ENCODE measurements around the gene YKT6. TPM values are rescaled to one million over a fixed set of nuclear protein-coding genes. Genes with fewer than 3 reads are reported as not detected.

Gene YKT6
- total RNA-seq, 4 donors from 2014 or later: 51.7 to 90.0 (median 60.2) TPM

DNA sequence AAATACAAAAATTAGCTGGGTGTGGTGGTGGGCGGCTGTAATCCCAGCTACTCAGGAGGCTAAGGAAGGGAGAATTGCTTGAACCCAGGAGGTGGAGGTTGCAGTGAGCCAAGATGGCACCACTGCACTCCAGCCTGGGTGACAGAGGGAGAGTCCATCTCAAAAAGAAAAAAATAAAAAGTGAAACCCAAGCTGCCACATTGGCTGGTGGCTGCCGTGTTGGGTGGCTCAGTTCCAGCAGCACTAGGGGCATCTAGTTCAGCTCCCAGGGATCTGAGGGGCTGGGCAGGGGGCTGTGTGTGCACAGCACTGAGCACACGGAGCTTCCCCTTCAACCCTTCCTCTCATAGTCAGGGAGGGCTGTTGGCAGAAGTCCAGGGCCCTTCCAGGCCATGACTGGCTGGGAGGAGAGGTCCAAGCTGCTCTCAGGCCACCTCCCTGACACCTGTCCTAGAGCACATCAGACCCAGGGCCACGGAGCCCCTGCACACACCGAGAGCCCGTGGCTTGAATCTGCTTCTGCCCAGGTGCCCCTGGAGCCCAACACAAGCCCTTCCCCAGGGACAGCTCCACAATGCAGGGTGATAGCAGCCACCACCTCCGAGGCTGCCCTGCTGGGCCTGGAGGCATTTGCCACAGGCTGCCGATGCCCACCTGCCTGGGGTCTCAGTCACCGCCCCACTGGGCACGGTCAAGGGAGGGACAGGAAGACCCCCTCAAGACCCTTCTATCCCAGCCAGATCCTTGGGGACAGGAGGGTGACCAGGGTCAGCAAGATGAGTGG, 47.3 kb downstream of the YKT6 start:
- no peak overlapping the region for H3K4me3 ChIP-seq (replicated peaks in 1 of 3)
- DNase-seq: no peak
- H3K27me3 ChIP-seq: no peaks in the 10 kb centered on the region
- WGBS, 2 donors: 71 to 74% methylated on average over 6 to 10 of the region's 10 CpGs
- H3K4me1 ChIP-seq: no peaks in the 10 kb centered on the region
- no peak overlapping the region for H3K27ac ChIP-seq
- no peaks in the 10 kb centered on the region for H3K36me3 ChIP-seq
- TF ChIP-seq, protein P1, sequence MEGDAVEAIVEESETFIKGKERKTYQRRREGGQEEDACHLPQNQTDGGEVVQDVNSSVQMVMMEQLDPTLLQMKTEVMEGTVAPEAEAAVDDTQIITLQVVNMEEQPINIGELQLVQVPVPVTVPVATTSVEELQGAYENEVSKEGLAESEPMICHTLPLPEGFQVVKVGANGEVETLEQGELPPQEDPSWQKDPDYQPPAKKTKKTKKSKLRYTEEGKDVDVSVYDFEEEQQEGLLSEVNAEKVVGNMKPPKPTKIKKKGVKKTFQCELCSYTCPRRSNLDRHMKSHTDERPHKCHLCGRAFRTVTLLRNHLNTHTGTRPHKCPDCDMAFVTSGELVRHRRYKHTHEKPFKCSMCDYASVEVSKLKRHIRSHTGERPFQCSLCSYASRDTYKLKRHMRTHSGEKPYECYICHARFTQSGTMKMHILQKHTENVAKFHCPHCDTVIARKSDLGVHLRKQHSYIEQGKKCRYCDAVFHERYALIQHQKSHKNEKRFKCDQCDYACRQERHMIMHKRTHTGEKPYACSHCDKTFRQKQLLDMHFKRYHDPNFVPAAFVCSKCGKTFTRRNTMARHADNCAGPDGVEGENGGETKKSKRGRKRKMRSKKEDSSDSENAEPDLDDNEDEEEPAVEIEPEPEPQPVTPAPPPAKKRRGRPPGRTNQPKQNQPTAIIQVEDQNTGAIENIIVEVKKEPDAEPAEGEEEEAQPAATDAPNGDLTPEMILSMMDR (IDR thresholded peaks at IDR 0.05): no peak
- no peak for TF ChIP-seq POLR2A (IDR thresholded peaks at IDR 0.05)
- intact Hi-C loops (cut with DNase I): loop anchor here (10.0 kb wide), 1 partner anchor 317 kb away; no protein-coding TSS in a partner anchor
- H3K9me3 ChIP-seq: no peaks in the 10 kb centered on the region

DNA sequence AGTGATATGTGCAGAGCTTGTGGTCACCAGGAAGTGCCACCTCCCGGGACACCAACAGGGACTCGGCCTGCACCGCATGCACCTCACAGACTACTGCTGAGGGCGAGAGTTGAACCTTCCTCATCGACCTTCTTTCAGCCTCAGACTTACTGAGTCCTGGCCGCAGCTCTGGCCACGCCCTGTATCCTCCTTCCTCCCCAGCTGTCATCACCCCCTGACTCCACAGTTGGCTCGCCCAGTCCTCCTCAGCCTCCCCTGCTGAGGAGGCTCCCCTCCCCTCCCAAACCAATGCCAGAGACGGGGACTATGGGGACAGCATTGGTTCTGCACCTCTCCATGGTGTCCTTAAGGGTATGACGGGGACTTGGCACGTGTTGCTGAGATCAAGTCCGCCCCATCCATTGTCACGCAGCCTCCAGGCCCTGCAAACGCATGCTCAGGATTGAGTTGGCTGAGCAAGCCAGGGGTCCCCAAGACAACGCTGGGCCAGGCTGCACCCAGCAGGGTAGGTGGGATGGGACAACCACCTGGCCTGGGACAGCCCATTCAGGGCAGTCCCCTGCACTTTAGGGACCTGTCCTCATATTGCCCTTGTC, 49.0 kb downstream of the YKT6 start:
- intact Hi-C loops (cut with DNase I): loop anchor here (10.0 kb wide), 1 partner anchor 315 kb away; no protein-coding TSS in a partner anchor
- H3K4me3 ChIP-seq (replicated peaks in 1 of 3): no peak overlapping the region
- DNase-seq: no peak

DNA sequence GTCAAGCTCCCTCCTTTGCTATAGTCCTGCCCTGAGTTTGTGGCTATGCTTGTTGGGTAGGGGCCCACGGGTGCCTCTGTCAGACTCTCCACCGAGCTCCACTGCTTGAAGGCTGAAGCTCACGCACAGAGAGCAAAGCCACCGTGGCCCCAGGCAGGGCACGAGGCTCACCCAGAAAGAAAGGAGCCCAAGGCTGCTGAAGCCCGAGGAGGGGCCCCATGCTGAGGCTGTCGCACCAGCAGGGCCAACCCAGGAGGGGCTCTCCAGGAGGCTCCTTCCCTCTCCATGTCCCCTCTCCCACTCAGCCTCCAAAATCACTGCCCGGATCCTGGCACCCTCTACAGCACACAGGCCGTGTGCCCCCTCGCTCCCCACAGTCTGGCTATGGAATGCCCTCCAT, 50.5 kb downstream of the YKT6 start:
- 93 to 97% methylated on average over 7 to 10 of the region's 10 CpGs for WGBS, 2 donors
- TF ChIP-seq, protein P1 (IDR thresholded peaks at IDR 0.05): no peak
- no peak for TF ChIP-seq POLR2A (IDR thresholded peaks at IDR 0.05)
- no peaks in the 10 kb centered on the region for H3K27me3 ChIP-seq
- no peaks in the 10 kb centered on the region for H3K9me3 ChIP-seq
- H3K4me1 ChIP-seq: no peaks in the 10 kb centered on the region
- H3K4me3 ChIP-seq (replicated peaks in 1 of 3): no peak overlapping the region
- intact Hi-C loops (cut with DNase I): no loop called here
- DNase-seq: no peak
- H3K27ac ChIP-seq: no peak overlapping the region
- no peaks in the 10 kb centered on the region for H3K36me3 ChIP-seq

More for the DNA sequence above, 49.0 kb downstream of the YKT6 start:
- 84 to 87% methylated on average over 14 to 15 of the region's 15 CpGs for WGBS, 2 donors
- H3K36me3 ChIP-seq: no peaks in the 10 kb centered on the region
- no peaks in the 10 kb centered on the region for H3K27me3 ChIP-seq
- no peaks in the 10 kb centered on the region for H3K9me3 ChIP-seq
- TF ChIP-seq, protein P1 (IDR thresholded peaks at IDR 0.05): no peak
- TF ChIP-seq POLR2A (IDR thresholded peaks at IDR 0.05): no peak
- H3K27ac ChIP-seq: no peak overlapping the region
- H3K4me1 ChIP-seq: no peaks in the 10 kb centered on the region

DNA sequence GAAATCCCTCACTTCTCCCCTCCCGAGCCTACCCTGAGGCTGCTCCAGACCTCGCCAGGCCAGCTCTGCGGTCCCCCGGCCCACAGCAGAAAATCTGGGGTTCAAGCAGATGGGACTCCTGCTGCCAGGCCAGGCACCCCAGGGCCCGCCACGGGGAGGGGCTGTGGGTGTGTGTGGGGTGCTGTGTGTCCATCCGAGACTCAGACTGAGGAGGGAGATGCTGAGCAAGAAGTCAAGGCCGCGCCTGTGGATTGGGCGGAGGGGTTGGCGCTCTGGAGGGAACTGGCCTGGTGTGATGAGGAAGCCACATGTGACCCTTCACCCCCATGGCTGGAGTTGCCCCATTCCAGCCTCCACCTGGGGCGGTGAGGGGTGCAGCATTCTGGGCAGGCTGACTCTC, 51.1 kb downstream of the YKT6 start:
- H3K27me3 ChIP-seq: no peaks in the 10 kb centered on the region
- no peaks in the 10 kb centered on the region for H3K36me3 ChIP-seq
- H3K27ac ChIP-seq: no peak overlapping the region
- intact Hi-C loops (cut with DNase I): no loop called here
- TF ChIP-seq, protein P1 (IDR thresholded peaks at IDR 0.05): no peak
- TF ChIP-seq POLR2A (IDR thresholded peaks at IDR 0.05): no peak
- no peak overlapping the region for H3K4me3 ChIP-seq (replicated peaks in 1 of 3)
- no peaks in the 10 kb centered on the region for H3K9me3 ChIP-seq
- no peak for DNase-seq
- WGBS, 2 donors: 87 to 92% methylated on average over 9 of the region's 12 CpGs
- H3K4me1 ChIP-seq: no peaks in the 10 kb centered on the region

DNA sequence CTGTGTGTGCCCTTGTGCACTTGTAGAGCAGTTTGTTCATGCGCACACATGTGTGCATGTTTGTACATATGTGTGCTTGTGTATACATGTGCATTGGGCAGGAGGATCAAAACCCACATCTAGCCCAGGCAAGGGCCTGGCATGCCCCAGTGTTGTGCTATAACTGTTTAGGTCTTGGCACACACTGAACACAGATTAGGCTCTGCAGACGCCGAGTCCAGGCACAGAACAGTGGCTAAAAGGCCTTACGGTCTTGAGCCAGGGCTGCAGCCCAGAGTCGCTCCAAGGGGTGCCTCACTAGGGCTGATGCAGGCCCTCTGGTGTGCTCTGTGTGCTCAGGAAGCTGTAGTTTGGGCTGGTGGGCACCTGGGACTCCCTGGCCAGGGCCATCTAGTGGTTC, 55.7 kb downstream of the YKT6 start:
- TF ChIP-seq POLR2A (IDR thresholded peaks at IDR 0.05): no peak
- TF ChIP-seq, protein P1 (IDR thresholded peaks at IDR 0.05): no peak
- H3K36me3 ChIP-seq: no peaks in the 10 kb centered on the region
- no peak overlapping the region for H3K27ac ChIP-seq
- intact Hi-C loops (cut with DNase I): no loop called here
- peaks cover 0 to 20% of the 10 kb centered on the region in 2 donors for H3K4me1 ChIP-seq
- no peak for DNase-seq
- no peaks in the 10 kb centered on the region for H3K27me3 ChIP-seq
- 70 to 98% methylated on average over 5 of the region's 5 CpGs for WGBS, 2 donors
- H3K9me3 ChIP-seq: no peaks in the 10 kb centered on the region
- H3K4me3 ChIP-seq (replicated peaks in 1 of 3): no peak overlapping the region

All from thyroid gland (tissue), 4 donors.